K562 (cell line): ENCODE results near the gene COQ10B. TPM values are rescaled to one million over a fixed set of nuclear protein-coding genes. Genes with fewer than 3 reads are reported as not detected.

Experiments
- ARHGAP35 ChIP-seq: fragments of 450-650 bp; IDR thresholded peaks from 2 replicates; pipeline ENCODE4 v1.6.1; 2018; ENCODE audit not compliant: partially characterized antibody
- CBFA2T3 ChIP-seq: fragments of 450-650 bp; IDR thresholded peaks from 2 replicates; pipeline ENCODE4 v1.6.1; 2017
- CEBPZ ChIP-seq: fragments of 150-350 bp; IDR thresholded peaks from 2 replicates; pipeline ENCODE4 v1.6.1; 2014; ENCODE audit warnings: low read depth, mild to moderate bottlenecking, low read length, borderline replicate concordance
- COPS2 ChIP-seq: fragments of 450-650 bp; conservative IDR thresholded peaks from 2 replicates; pipeline ENCODE4 v1.6.1; 2016; ENCODE audit warnings: mild to moderate bottlenecking, moderate library complexity
- CXXC5 ChIP-seq: fragments of 250-450 bp; sonication (Bioruptor Pico); IDR thresholded peaks from 2 replicates; pipeline ENCODE4 v1.8.0; 2022; ENCODE audit warnings: inconsistent platforms, mild to moderate bottlenecking, moderate library complexity
- MAZ ChIP-seq, 2 experiments: fragments of 450-650 bp in 1 of 2; sonication (generic) in 1 of 2; formaldehyde crosslinking; IDR thresholded peaks in 1 of 2; conservative IDR thresholded peaks in 1 of 2; 2 replicates each; pipeline versions ENCODE4 v1.4.0 to v1.5.0; 2020; ENCODE audit warnings: mild to moderate bottlenecking in 1 of 2, missing genetic modification reagents in 1 of 2
- MCM7 ChIP-seq, 2 experiments: fragments of 450-650 bp; IDR thresholded peaks; 2 replicates each; pipeline ENCODE4 v1.6.1; 2016 to 2018
- RBM14 ChIP-seq: fragments of 200-400 bp; formaldehyde crosslinking; IDR thresholded peaks from 2 replicates; pipeline ENCODE4 v1.6.1; 2018; ENCODE audit warnings: low read depth, mild to moderate bottlenecking, low read length, moderate library complexity, borderline replicate concordance; ENCODE audit not compliant: insufficient read depth
- TARDBP ChIP-seq: fragments of 450-650 bp; IDR thresholded peaks from 2 replicates; pipeline ENCODE4 v1.6.1; 2016
- TCF3 ChIP-seq: sonication (generic); formaldehyde crosslinking; IDR thresholded peaks from 2 replicates; pipeline ENCODE4 v1.4.0; 2020; ENCODE audit warnings: mild to moderate bottlenecking, missing genetic modification reagents
- ZNF217 ChIP-seq: sonication (generic); formaldehyde crosslinking; IDR thresholded peaks from 2 replicates; pipeline ENCODE4 v1.8.0; 2022; ENCODE audit warnings: mild to moderate bottlenecking, missing genetic modification reagents
- ZNF407 ChIP-seq: fragments of 450-650 bp; IDR thresholded peaks from 2 replicates; pipeline ENCODE4 v1.6.1; 2016; ENCODE audit warnings: low read depth
- ZNF507 ChIP-seq: conservative IDR thresholded peaks from 2 replicates; pipeline ENCODE4 v1.6.1; 2017; ENCODE audit warnings: missing genetic modification characterization, missing compliant biosample characterization
- polyA plus RNA-seq, 8 experiments: library from polyadenylated mRNA; depleted of rRNA in 4 of 8; stranded (reverse) in 5 of 8; unstranded in 3 of 8; fragments of >200 nt; fragmentation: Nextera tagmentation in 2 of 8; fragmentation: Illumina TruSeq in 1 of 8; extraction: Ambion mirVana in 2 of 8; extraction: Trizol in 1 of 8; gene quantifications; 2 replicates each; pipeline versions ENCODE4 v1.2.1 to v1.2.3, GENCODE V29; 2011 to 2014; ENCODE audit warnings: inconsistent platforms in 1 of 8, missing spikeins in 1 of 8
- total RNA-seq, 7 experiments: library from RNA; depleted of rRNA in 6 of 7; stranded (reverse); fragments of >200 nt in 6 of 7; fragmentation: Illumina TruSeq in 2 of 7; extraction: Trizol in 2 of 7; gene quantifications; 2 replicates each; pipeline versions ENCODE4 v1.2.1 to v1.2.3, GENCODE V29; 2011 to 2021; ENCODE audit warnings: low replicate concordance in 1 of 7

The COQ10B gene
- total and polyA plus RNA-seq, 9 of the 15 experiments (the other 6 are each of a cell fraction or from before 2014, with no cell fraction given): 3.1 to 13.1 (median 7.7) TPM

GRCh38 chr2:197499594-197500502, 46.5 kb downstream of the COQ10B start, which contains the start of the genes HSPD1 and HSPE1 (continued):
- no peak for TF ChIP-seq COPS2
- no peak for TF ChIP-seq CEBPZ
- TF ChIP-seq ZNF507 (tag): no peak
- no peak for TF ChIP-seq MCM7 (IDR thresholded peaks at IDR 0.05)
- TF ChIP-seq ARHGAP35: no peak
- peak; percentile 46; the same call in 1 of the 2 replicates for TF ChIP-seq ZNF407
- no peak for TF ChIP-seq RBM14
- 0 out of 2 replicates have a peak, but pooled peaks have one; percentile 11 for TF ChIP-seq TCF3
- no peak for TF ChIP-seq ZNF217 (CRISPR knock-in tag)
- peak; percentile 97 to 99 for TF ChIP-seq MAZ (CRISPR knock-in tag; conservative IDR thresholded peaks at IDR 0.05 in 1 of 2, IDR thresholded peaks at IDR 0.05 in 1 of 2)
- TF ChIP-seq CXXC5 (CRISPR knock-in tag): peak; percentile 99
- peak; percentile 99 for TF ChIP-seq CBFA2T3
- peak; percentile 84; the same call in 1 of the 2 replicates for TF ChIP-seq TARDBP
